GM18505 (cell line): ENCODE measurements around the gene KRT86.

ENCODE experiments used
- ATAC-seq: cut with Tn5 transposase; IDR thresholded peaks from one replicate; pipeline ENCODE4 v1.9.1; 2021; ENCODE audit not compliant: unreplicated experiment
- POLR2A ChIP-seq: IDR thresholded peaks from 4 replicates; pipeline ENCODE4 v1.6.1; 2011; ENCODE audit warnings: borderline replicate concordance; ENCODE audit not compliant: insufficient read depth, insufficient read length; ENCODE audit errors: extremely low read depth

Gene KRT86

GRCh38 chr12:52274521-52275120 lies at the start of gene KRT86:
Gene KRT86, plus strand, starts transcription at chr12:52274645. Its CDS starts 27,272 bp downstream, at chr12:52301917.
- no peak for TF ChIP-seq POLR2A
- no peak for ATAC-seq

GRCh38 chr12:52225752-52226151 lies 48.7 kb upstream of the KRT86 start:
- no peak for TF ChIP-seq POLR2A
- no peak for ATAC-seq

GRCh38 chr12:52226446-52226845 lies 48.0 kb upstream of the KRT86 start:
- no peak for ATAC-seq

GRCh38 chr12:52227606-52228166 lies 46.8 kb upstream of the KRT86 start:
- no peak for ATAC-seq
- no peak for TF ChIP-seq POLR2A

More at GRCh38 chr12:52226446-52226845, 48.0 kb upstream of the KRT86 start:
- TF ChIP-seq POLR2A: no peak

GRCh38 chr12:52228366-52228765 lies 46.1 kb upstream of the KRT86 start:
- no peak for ATAC-seq
- TF ChIP-seq POLR2A: no peak

GRCh38 chr12:52228931-52229330 lies 45.5 kb upstream of the KRT86 start:
- no peak for ATAC-seq
- no peak for TF ChIP-seq POLR2A

- no peak for TF ChIP-seq POLR2A
- no peak for ATAC-seq
Observed at GRCh38 chr12:52229836-52230343, 44.6 kb upstream of the KRT86 start.

GRCh38 chr12:52230364-52231281 lies 43.8 kb upstream of the KRT86 start:
- no peak for TF ChIP-seq POLR2A
- ATAC-seq: no peak

- no peak for TF ChIP-seq POLR2A
- ATAC-seq: no peak
Observed at GRCh38 chr12:52231305-52232202, 42.9 kb upstream of the KRT86 start.

- no peak for ATAC-seq
Observed at GRCh38 chr12:52232203-52232673, 42.2 kb upstream of the KRT86 start.

GRCh38 chr12:52232674-52233461 lies 41.6 kb upstream of the KRT86 start, which contains the start of gene KRT7:
Gene KRT7, plus strand, starts transcription at chr12:52233243. Its CDS starts 54 bp downstream, at chr12:52233297.
- no peak for ATAC-seq

More at GRCh38 chr12:52232203-52232673, 42.2 kb upstream of the KRT86 start:
- TF ChIP-seq POLR2A: no peak

More at GRCh38 chr12:52232674-52233461, 41.6 kb upstream of the KRT86 start, which contains the start of gene KRT7:
- no peak for TF ChIP-seq POLR2A
